H9 (cell line): Measurements from ENCODE around the gene ARHGEF7. TPM values are rescaled to one million over a fixed set of nuclear protein-coding genes. Genes with fewer than 3 reads are reported as not detected.

Source experiments
- DNase-seq: peaks from one replicate; pipeline ENCODE4 v3.0.0-alpha.2; 2017
- H2AFZ ChIP-seq: one replicate; pipeline ENCODE4 v1.6.1; 2013; ENCODE audit warnings: mild to moderate bottlenecking, low read length, control low read depth, moderate library complexity
- H2AK5ac ChIP-seq: 2 replicates; pipeline ENCODE4 v1.6.1; 2013; ENCODE audit warnings: low read length, control low read depth, mixed read lengths; ENCODE audit not compliant: insufficient read length
- H2BK120ac ChIP-seq: one replicate; pipeline ENCODE4 v1.6.1; 2013; ENCODE audit warnings: low read depth, mild to moderate bottlenecking, low read length, control low read depth, inconsistent platforms; ENCODE audit not compliant: poor library complexity, severe bottlenecking
- H2BK12ac ChIP-seq: 2 replicates; pipeline ENCODE4 v1.6.1; 2013; ENCODE audit warnings: low read length, control low read depth, mixed read lengths, low read depth; ENCODE audit not compliant: insufficient read length
- H2BK15ac ChIP-seq: 2 replicates; pipeline ENCODE4 v1.6.1; 2013; ENCODE audit warnings: low read depth, low read length, control low read depth
- H2BK20ac ChIP-seq: one replicate; pipeline ENCODE4 v1.6.1; 2013; ENCODE audit warnings: low read depth, mild to moderate bottlenecking, low read length, control low read depth, inconsistent platforms; ENCODE audit not compliant: poor library complexity, severe bottlenecking
- H2BK5ac ChIP-seq: 2 replicates; pipeline ENCODE4 v1.6.1; 2013; ENCODE audit warnings: low read length, control low read depth, mixed read lengths; ENCODE audit not compliant: insufficient read length
- H3K14ac ChIP-seq: 2 replicates; pipeline ENCODE4 v1.6.1; 2013; ENCODE audit warnings: low read length, control low read depth; ENCODE audit not compliant: insufficient read depth
- H3K18ac ChIP-seq: 2 replicates; pipeline ENCODE4 v1.6.1; 2013; ENCODE audit warnings: low read depth, mild to moderate bottlenecking, mixed read lengths, low read length, control low read depth; ENCODE audit not compliant: insufficient read length
- H3K23ac ChIP-seq: 2 replicates; pipeline ENCODE4 v1.6.1; 2013; ENCODE audit warnings: low read length, control low read depth, mixed read lengths, low read depth; ENCODE audit not compliant: insufficient read length
- H3K23me2 ChIP-seq: 2 replicates; pipeline ENCODE4 v1.6.1; 2013; ENCODE audit warnings: low read depth, mild to moderate bottlenecking, mixed read lengths, low read length, control low read depth; ENCODE audit not compliant: insufficient read length, poor library complexity, severe bottlenecking
- H3K27ac ChIP-seq: 2 replicates; pipeline ENCODE4 v1.5.1; 2013; ENCODE audit warnings: low read length, control low read depth, mixed read lengths, low read depth; ENCODE audit not compliant: insufficient read length
- H3K27me3 ChIP-seq: 2 replicates; pipeline ENCODE4 v1.6.1; 2013; ENCODE audit warnings: low read length, control low read depth, inconsistent platforms; ENCODE audit not compliant: insufficient read depth
- H3K4ac ChIP-seq: 2 replicates; pipeline ENCODE4 v1.6.1; 2013; ENCODE audit warnings: low read depth, mild to moderate bottlenecking, control low read depth, inconsistent platforms, low read length, moderate library complexity
- H3K4me1 ChIP-seq: 2 replicates; pipeline ENCODE4 v1.6.1; 2013; ENCODE audit warnings: low read length, control low read depth, inconsistent platforms; ENCODE audit not compliant: insufficient read depth
- H3K4me2 ChIP-seq: 2 replicates; pipeline ENCODE4 v1.6.1; 2013; ENCODE audit warnings: low read length, control low read depth, mixed read lengths; ENCODE audit not compliant: insufficient read length, insufficient read depth
- H3K56ac ChIP-seq: 2 replicates; pipeline ENCODE4 v1.6.1; 2013; ENCODE audit warnings: low read depth, mild to moderate bottlenecking, mixed read lengths, low read length, control low read depth; ENCODE audit not compliant: insufficient read length
- H3K79me1 ChIP-seq: 2 replicates; pipeline ENCODE4 v1.6.1; 2013; ENCODE audit warnings: low read depth, mild to moderate bottlenecking, moderate library complexity, low read length, control low read depth, inconsistent platforms; ENCODE audit not compliant: insufficient read depth, poor library complexity, severe bottlenecking
- H3K79me2 ChIP-seq: 2 replicates; pipeline ENCODE4 v1.6.1; 2013; ENCODE audit warnings: low read length, control low read depth, inconsistent platforms; ENCODE audit not compliant: insufficient read depth
- H3K9ac ChIP-seq: 2 replicates; pipeline ENCODE4 v1.6.1; 2013; ENCODE audit warnings: low read length, control low read depth, mixed read lengths; ENCODE audit not compliant: insufficient read length; ENCODE audit errors: extremely low read depth
- H3K9me3 ChIP-seq: one replicate; pipeline ENCODE4 v1.6.1; 2013; ENCODE audit warnings: low read depth, low read length, inconsistent platforms; ENCODE audit not compliant: control insufficient read depth
- H3T11ph ChIP-seq: one replicate; pipeline ENCODE4 v1.6.1; 2013; ENCODE audit warnings: mild to moderate bottlenecking, low read length, control low read depth, inconsistent platforms
- H4K20me1 ChIP-seq: one replicate; pipeline ENCODE4 v1.6.1; 2013; ENCODE audit not compliant: control insufficient read depth, insufficient read length, insufficient read depth
- H4K5ac ChIP-seq: 2 replicates; pipeline ENCODE4 v1.6.1; 2013; ENCODE audit warnings: low read depth, mild to moderate bottlenecking, mixed read lengths, low read length, control low read depth; ENCODE audit not compliant: insufficient read length
- H4K8ac ChIP-seq: replicated peaks from 2 replicates; pipeline ENCODE4 v1.6.1; 2013; ENCODE audit warnings: low read length, control low read depth, mixed read lengths, low read depth; ENCODE audit not compliant: insufficient read length
- H4K91ac ChIP-seq: 2 replicates; pipeline ENCODE4 v1.6.1; 2013; ENCODE audit warnings: low read depth, mild to moderate bottlenecking, moderate library complexity, mixed read lengths, low read length, control low read depth; ENCODE audit not compliant: insufficient read length
- H3K27ac Mint-ChIP-seq, 3 experiments: 2 replicates in 2 of 3; 3 replicates in 1 of 3; pipeline ENCODE4 v1.8.0; 2020 to 2021; ENCODE audit warnings: mixed read lengths in 3 of 3, mild to moderate bottlenecking in 1 of 3, moderate library complexity in 1 of 3
- H3K27me3 Mint-ChIP-seq: 2 replicates; pipeline ENCODE4 v1.8.0; 2021; ENCODE audit warnings: low read depth, mild to moderate bottlenecking, moderate library complexity, mixed read lengths
- H3K36me3 Mint-ChIP-seq, 3 experiments: 2 replicates in 2 of 3; 3 replicates in 1 of 3; pipeline ENCODE4 v1.8.0; 2020 to 2021; ENCODE audit warnings: low read depth in 3 of 3, mixed read lengths in 3 of 3; ENCODE audit not compliant: insufficient read depth in 1 of 3
- H3K4me1 Mint-ChIP-seq, 2 experiments: 2 replicates each; pipeline ENCODE4 v1.8.0; 2020; ENCODE audit warnings: mixed read lengths in 2 of 2
- H3K4me3 Mint-ChIP-seq, 2 experiments: 2 replicates in 1 of 2; 3 replicates in 1 of 2; pipeline ENCODE4 v1.8.0; 2020 to 2021; ENCODE audit warnings: mild to moderate bottlenecking in 2 of 2, mixed read lengths in 2 of 2, moderate library complexity in 1 of 2
- H3K9me3 Mint-ChIP-seq, 2 experiments: 2 replicates in 1 of 2; 3 replicates in 1 of 2; pipeline ENCODE4 v1.8.0; 2020; ENCODE audit warnings: mild to moderate bottlenecking in 2 of 2, mixed read lengths in 2 of 2, moderate library complexity in 1 of 2
- WGBS: extraction: QIAGEN DNeasy Blood & Tissue Kit; methylation state at CpG from one replicate; pipeline ENCODE4 v1.1.7; 2013; ENCODE audit warnings: missing lambda C conversion rate, low lambda C conversion rate, mixed read lengths; ENCODE audit not compliant: insufficient read length; ENCODE audit errors: extremely low coverage; 5-methylcytosine and 5-hydroxymethylcytosine counted together
- total RNA-seq: library from RNA; stranded (reverse); gene quantifications from 2 replicates; pipeline ENCODE4 v1.2.1, GENCODE V29; 2021
- TF ChIP-seq, protein P1 (sequence below): fragments of 200-600 bp; sonication (generic); conservative IDR thresholded peaks from 3 replicates; pipeline ENCODE4 v1.8.0; 2021; ENCODE audit warnings: antibody characterized with exemption, mild to moderate bottlenecking

ARHGEF7 gene
- total RNA-seq, 1 experiment from 2014 or later, result 51.9 TPM

- peaks cover 3 to 11% (median 10%) of the 10 kb centered on the region in 3 experiments; a peak in 5 of 7 replicates for H3K36me3 Mint-ChIP-seq
- no peak overlapping the region for H3K27ac ChIP-seq
- no peak overlapping the region for H3K18ac ChIP-seq
- no peak overlapping the region for H2BK5ac ChIP-seq
- no peak overlapping the region for H3K4me2 ChIP-seq
- no peak overlapping the region for H3K23ac ChIP-seq
- no peak overlapping the region for H2BK15ac ChIP-seq
- H3K27me3 ChIP-seq, result no peaks in the 10 kb centered on the region
- no peaks in the 10 kb centered on the region for H3K79me1 ChIP-seq
- WGBS, result no CpG with 5 or more reads among the region's 12 CpGs
- peaks cover 41 to 49% of the 10 kb centered on the region in 2 experiments for H3K4me1 Mint-ChIP-seq
- H4K91ac ChIP-seq, result no peak overlapping the region
- no peak overlapping the region for H4K5ac ChIP-seq
- H3K23me2 ChIP-seq, result peaks cover 11% of the 10 kb centered on the region
- no peak overlapping the region for H4K8ac ChIP-seq
- no peak overlapping the region for H3K9ac ChIP-seq
- H3K27ac Mint-ChIP-seq, result peak overlapping the region in 1 of 3 experiments; percentile 10; a peak in 1 of 7 replicates
- no peaks in the 10 kb centered on the region for H4K20me1 ChIP-seq
- H3K4me3 Mint-ChIP-seq, result no peak overlapping the region
- H3K56ac ChIP-seq, result no peak overlapping the region
- peaks cover 5% of the 10 kb centered on the region; the same call in 1 of the 2 replicates for H3K4me1 ChIP-seq
- H2BK120ac ChIP-seq, result no peak overlapping the region
- H2BK12ac ChIP-seq, result no peak overlapping the region
- H3K4ac ChIP-seq, result no peak overlapping the region
- no peak overlapping the region for H3T11ph ChIP-seq
- H3K27me3 Mint-ChIP-seq, result peaks cover 38% of the 10 kb centered on the region
- no peaks in the 10 kb centered on the region for H3K79me2 ChIP-seq
- no peak overlapping the region for H2AFZ ChIP-seq
- H3K9me3 ChIP-seq, result no peaks in the 10 kb centered on the region
- no peak overlapping the region for H2AK5ac ChIP-seq
- H3K9me3 Mint-ChIP-seq, result peaks cover 9% of the 10 kb centered on the region in 2 experiments
- TF ChIP-seq, protein P1, sequence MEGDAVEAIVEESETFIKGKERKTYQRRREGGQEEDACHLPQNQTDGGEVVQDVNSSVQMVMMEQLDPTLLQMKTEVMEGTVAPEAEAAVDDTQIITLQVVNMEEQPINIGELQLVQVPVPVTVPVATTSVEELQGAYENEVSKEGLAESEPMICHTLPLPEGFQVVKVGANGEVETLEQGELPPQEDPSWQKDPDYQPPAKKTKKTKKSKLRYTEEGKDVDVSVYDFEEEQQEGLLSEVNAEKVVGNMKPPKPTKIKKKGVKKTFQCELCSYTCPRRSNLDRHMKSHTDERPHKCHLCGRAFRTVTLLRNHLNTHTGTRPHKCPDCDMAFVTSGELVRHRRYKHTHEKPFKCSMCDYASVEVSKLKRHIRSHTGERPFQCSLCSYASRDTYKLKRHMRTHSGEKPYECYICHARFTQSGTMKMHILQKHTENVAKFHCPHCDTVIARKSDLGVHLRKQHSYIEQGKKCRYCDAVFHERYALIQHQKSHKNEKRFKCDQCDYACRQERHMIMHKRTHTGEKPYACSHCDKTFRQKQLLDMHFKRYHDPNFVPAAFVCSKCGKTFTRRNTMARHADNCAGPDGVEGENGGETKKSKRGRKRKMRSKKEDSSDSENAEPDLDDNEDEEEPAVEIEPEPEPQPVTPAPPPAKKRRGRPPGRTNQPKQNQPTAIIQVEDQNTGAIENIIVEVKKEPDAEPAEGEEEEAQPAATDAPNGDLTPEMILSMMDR, result no peak
- no peak for DNase-seq
- no peak overlapping the region for H2BK20ac ChIP-seq
- no peak overlapping the region for H3K14ac ChIP-seq
Measured at GRCh38 chr13:111065698-111066097, 49.4 kb upstream of the ARHGEF7 start.
